GM12878 (cell line): ENCODE measurements around the gene HINT2. TPM values are rescaled to one million over a fixed set of nuclear protein-coding genes. Genes with fewer than 3 reads are reported as not detected.

Experiments
- ATAC-seq: fragments of 200-7000 bp; cut with Tn5 transposase; 3 replicates; pipeline ENCODE4 v1.9.1; 2020; ENCODE audit warnings: mild to moderate bottlenecking, moderate library complexity
- BruUV-seq: library from RNA; stranded (reverse); fragments of 400-500 nt; replicated peaks from 2 replicates; lab custom pipeline; 2021; lab: Mats Ljungman, UMichigan
- CTCF ChIA-PET: fragments of 300-600 bp; sonication (Branson Sonifier 250); formaldehyde crosslinking; extraction: SDS; loops from one replicate; lab custom pipeline; 2021; ENCODE audit warnings: inconsistent platforms; lab: Yijun Ruan, JAX
- POLR2A ChIA-PET: fragments of 350-600 bp; formaldehyde crosslinking; extraction: SDS; loops from one replicate; lab custom pipeline; 2021; ENCODE audit warnings: inconsistent platforms; lab: Charles Lee
- RAD21 ChIA-PET: fragments of 300-600 bp; sonication (Branson Sonifier 250); formaldehyde crosslinking; loops from one replicate; lab custom pipeline; 2023; ENCODE audit warnings: antibody characterized with exemption; ENCODE audit not compliant: unreplicated experiment; lab: Charles Lee
- SMC1A ChIA-PET: fragments of 300-600 bp; sonication (Branson Sonifier 250); formaldehyde crosslinking; loops from one replicate; lab custom pipeline; 2023; ENCODE audit not compliant: unreplicated experiment, uncharacterized antibody; lab: Charles Lee
- DNase-seq: peaks from one replicate; pipeline ENCODE4 v3.0.0-alpha.2; 2011; ENCODE audit warnings: low read depth, low spot score
- FAIRE-seq: peaks from 3 replicates; lab custom pipeline; 2011; peaks lifted over from hg19 to GRCh38; lab: Jason Lieb, UNC
- H2AFZ ChIP-seq: 2 replicates; pipeline ENCODE4 v1.6.0; 2011; ENCODE audit warnings: low read depth, low read length, control low read depth; ENCODE audit not compliant: control insufficient read depth
- H3K27ac ChIP-seq: 2 replicates; pipeline ENCODE4 v1.5.1; 2011; ENCODE audit warnings: control low read depth; ENCODE audit not compliant: control insufficient read depth, insufficient read depth
- H3K27me3 ChIP-seq, 2 experiments: replicated peaks in 1 of 2; 2 replicates each; pipeline versions ENCODE4 v1.6.0 to v1.6.1; 2011; ENCODE audit warnings: low read length in 1 of 2; ENCODE audit not compliant: control insufficient read depth in 2 of 2, insufficient read depth in 2 of 2
- H3K36me3 ChIP-seq, 2 experiments: 2 replicates each; pipeline ENCODE4 v1.5.1; 2011; ENCODE audit warnings: low read length in 1 of 2; ENCODE audit not compliant: control insufficient read depth in 2 of 2, insufficient read depth in 2 of 2
- H3K4me1 ChIP-seq: 2 replicates; pipeline ENCODE4 v1.6.1; 2011; ENCODE audit warnings: mild to moderate bottlenecking, low read length, moderate library complexity, mixed read lengths; ENCODE audit not compliant: control insufficient read depth, insufficient read depth
- H3K4me2 ChIP-seq: 2 replicates; pipeline ENCODE4 v1.6.0; 2011; ENCODE audit warnings: control low read depth; ENCODE audit not compliant: control insufficient read depth, insufficient read depth
- H3K4me3 ChIP-seq: fragments of 200-600 bp; sonication (generic); 2 replicates; pipeline ENCODE4 v1.5.1; 2016
- H3K79me2 ChIP-seq: 2 replicates; pipeline ENCODE4 v1.6.0; 2011; ENCODE audit warnings: low read length; ENCODE audit not compliant: control insufficient read depth, insufficient read depth
- H3K9ac ChIP-seq: 2 replicates; pipeline ENCODE4 v1.8.0; 2011; ENCODE audit warnings: low read length, control low read depth, mixed read lengths; ENCODE audit not compliant: control insufficient read depth, insufficient read depth
- H3K9me3 ChIP-seq: replicated peaks from 3 replicates; pipeline ENCODE4 v1.5.1; 2011; ENCODE audit warnings: mild to moderate bottlenecking, low read length; ENCODE audit not compliant: control insufficient read depth, insufficient read depth
- H4K20me1 ChIP-seq: 2 replicates; pipeline ENCODE4 v1.6.0; 2011; ENCODE audit not compliant: control insufficient read depth, insufficient read depth
- BHLHE40 ChIP-seq, 2 experiments: fragments of 450-650 bp in 1 of 2; IDR thresholded peaks; 2 replicates each; pipeline ENCODE4 v1.6.1; 2011 to 2017; ENCODE audit warnings: low read depth in 2 of 2, borderline replicate concordance in 1 of 2, improper control_type of control experiment in 1 of 2, low read length in 1 of 2, mild to moderate bottlenecking in 1 of 2
- IKZF1 ChIP-seq: fragments of 450-650 bp; conservative IDR thresholded peaks from 2 replicates; pipeline ENCODE4 v1.6.1; 2017; ENCODE audit warnings: antibody characterized with exemption, mild to moderate bottlenecking
- MYB ChIP-seq: fragments of 150-350 bp; IDR thresholded peaks from 2 replicates; pipeline ENCODE4 v1.6.1; 2014; ENCODE audit warnings: mild to moderate bottlenecking, low read depth, low read length, borderline replicate concordance
- NBN ChIP-seq: fragments of 450-650 bp; IDR thresholded peaks from 2 replicates; pipeline ENCODE4 v1.6.1; 2016
- SIX5 ChIP-seq: IDR thresholded peaks from 2 replicates; pipeline ENCODE4 v1.6.1; 2011; ENCODE audit warnings: mild to moderate bottlenecking, low read depth, low read length, moderate library complexity; ENCODE audit not compliant: severe bottlenecking
- WRNIP1 ChIP-seq: IDR thresholded peaks from 2 replicates; pipeline ENCODE4 v1.6.1; 2011; ENCODE audit warnings: low read depth, low read length, improper control_type of control experiment, borderline replicate concordance
- ZNF217 ChIP-seq: fragments of 450-650 bp; IDR thresholded peaks from 2 replicates; pipeline ENCODE4 v1.6.1; 2017; ENCODE audit warnings: antibody characterized with exemption, mild to moderate bottlenecking
- WGBS: methylation state at CpG from one replicate; pipeline ENCODE4 v1.1.6; 2016; ENCODE audit warnings: low lambda C conversion rate; ENCODE audit not compliant: insufficient replicate concordance, insufficient coverage; ENCODE audit errors: missing lambda C conversion rate; 5-methylcytosine and 5-hydroxymethylcytosine counted together
- in situ Hi-C: fragments of 300-500 bp; cut with MboI; formaldehyde crosslinking; loops from 9 replicates; pipeline ENCODE4 v1.14.3; 2018; ENCODE audit warnings: mixed read lengths
- intact Hi-C: fragments of 100-400 bp; cut with micrococcal nuclease; formaldehyde crosslinking; loops from one replicate; pipeline ENCODE4 v1.14.2; 2022; ENCODE audit not compliant: unreplicated experiment
- polyA plus RNA-seq, 11 experiments: library from polyadenylated mRNA; depleted of rRNA in 4 of 11; unstranded in 6 of 11; stranded (reverse) in 5 of 11; fragments of >200 nt; fragmentation: Nextera tagmentation in 4 of 11; fragmentation: Illumina TruSeq in 1 of 11; extraction: Ambion mirVana in 4 of 11; extraction: Trizol in 1 of 11; gene quantifications; 1 replicate in 1 of 11; 2 replicates in 10 of 11; pipeline versions ENCODE4 v1.2.1 to v1.2.3, GENCODE V29; 2011 to 2016; ENCODE audit warnings: inconsistent platforms in 2 of 11, missing spikeins in 2 of 11, low read depth in 1 of 11
- total RNA-seq, 4 experiments: library from RNA; depleted of rRNA in 3 of 4; stranded (reverse); fragments of >200 nt in 3 of 4; fragmentation: Illumina TruSeq in 1 of 4; extraction: Trizol in 1 of 4; gene quantifications; 2 replicates each; pipeline versions ENCODE4 v1.2.1 to v1.2.3, GENCODE V29; 2013 to 2021
- TF ChIP-seq, protein P1 (sequence below): IDR thresholded peaks from 2 replicates; pipeline ENCODE4 v1.6.1; 2012; ENCODE audit warnings: low read depth, low read length, improper control_type of control experiment
- TF ChIP-seq, protein P2 (sequence below): IDR thresholded peaks from 2 replicates; pipeline ENCODE4 v1.6.1; 2012; ENCODE audit warnings: low read length, inconsistent platforms
- TF ChIP-seq, protein P3 (sequence below): IDR thresholded peaks from 2 replicates; pipeline ENCODE4 v1.6.1; 2011; ENCODE audit warnings: low read depth, mild to moderate bottlenecking, low read length, moderate library complexity, borderline replicate concordance; ENCODE audit errors: extremely low read depth
- TF ChIP-seq, protein P4 (sequence below): fragments of 450-650 bp; conservative IDR thresholded peaks from 2 replicates; pipeline ENCODE4 v1.6.1; 2017; ENCODE audit warnings: mild to moderate bottlenecking, moderate library complexity
- TF ChIP-seq, protein P5 (sequence below): fragments of 450-650 bp; IDR thresholded peaks from 2 replicates; pipeline ENCODE4 v1.6.1; 2016; ENCODE audit warnings: mild to moderate bottlenecking
- TF ChIP-seq, protein P6 (sequence below), 3 experiments: IDR thresholded peaks in 2 of 3; conservative IDR thresholded peaks in 1 of 3; 2 replicates each; pipeline ENCODE4 v1.5.1; 2011; ENCODE audit warnings: low read depth in 3 of 3, low read length in 3 of 3, mild to moderate bottlenecking in 3 of 3, control low read depth in 2 of 3, moderate library complexity in 2 of 3, inconsistent platforms in 1 of 3, mixed read lengths in 1 of 3; ENCODE audit not compliant: control insufficient read depth in 2 of 3, insufficient read depth in 1 of 3; ENCODE audit errors: extremely low read depth in 1 of 3

HINT2 gene
- total and polyA plus RNA-seq, 10 of the 15 experiments (the other 5 are each of a cell fraction or from before 2014, with no cell fraction given) = 12.1 to 144 (median 51.7) TPM

- Histone ChIP-seq H3K9me3 (no peaks in the 10 kb centered on the region), H2AFZ (no peak overlapping the region), H3K4me3 (no peak overlapping the region), H3K79me2 (no peaks in the 10 kb centered on the region), H3K4me2 (peak overlapping the region; percentile 57), H3K27ac (peak overlapping the region; percentile 77), H3K36me3 (no peaks in the 10 kb centered on the region), H3K9ac (no peak overlapping the region), H3K4me1 (peaks cover 81% of the 10 kb centered on the region), H3K27me3 (no peaks in the 10 kb centered on the region), H4K20me1 (no peaks in the 10 kb centered on the region)
- RAD21 ChIA-PET = interaction anchor here (1.0 to 4.7 kb wide), 6 partner anchors 11 to 240 kb away, joined by 3 to 41 read pairs (median 5); partner anchors contain the start of genes HINT2, SPAG8 and TMEM8B
- DNase-seq (peak; percentile 64), ATAC-seq (peak; percentile 48), FAIRE-seq (no peak)
- in situ Hi-C loops (no loop called here), intact Hi-C loops (no loop called here)
- 64% methylated on average over 7 of the region's 7 CpGs for WGBS
- BruUV-seq = no TSS peak
- SMC1A ChIA-PET = interaction anchor here (1.2 to 7.9 kb wide), 5 partner anchors 11 to 37 kb away, joined by 3 to 118 read pairs (median 13); no protein-coding TSS in a partner anchor
- POLR2A ChIA-PET = interaction anchor here (0.6 to 8.0 kb wide), 2 partner anchors 11 to 186 kb away, joined by 3 to 80 read pairs; no protein-coding TSS in a partner anchor
- CTCF ChIA-PET = interaction anchor here (0.8 to 5.4 kb wide), 11 partner anchors 8 to 346 kb away, joined by 3 to 49 read pairs (median 4); partner anchors contain the start of genes CLTA and HINT2
- TF ChIP-seq SIX5 = no peak
- TF ChIP-seq, protein P1, sequence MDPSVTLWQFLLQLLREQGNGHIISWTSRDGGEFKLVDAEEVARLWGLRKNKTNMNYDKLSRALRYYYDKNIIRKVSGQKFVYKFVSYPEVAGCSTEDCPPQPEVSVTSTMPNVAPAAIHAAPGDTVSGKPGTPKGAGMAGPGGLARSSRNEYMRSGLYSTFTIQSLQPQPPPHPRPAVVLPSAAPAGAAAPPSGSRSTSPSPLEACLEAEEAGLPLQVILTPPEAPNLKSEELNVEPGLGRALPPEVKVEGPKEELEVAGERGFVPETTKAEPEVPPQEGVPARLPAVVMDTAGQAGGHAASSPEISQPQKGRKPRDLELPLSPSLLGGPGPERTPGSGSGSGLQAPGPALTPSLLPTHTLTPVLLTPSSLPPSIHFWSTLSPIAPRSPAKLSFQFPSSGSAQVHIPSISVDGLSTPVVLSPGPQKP = no peak
- TF ChIP-seq, protein P2, sequence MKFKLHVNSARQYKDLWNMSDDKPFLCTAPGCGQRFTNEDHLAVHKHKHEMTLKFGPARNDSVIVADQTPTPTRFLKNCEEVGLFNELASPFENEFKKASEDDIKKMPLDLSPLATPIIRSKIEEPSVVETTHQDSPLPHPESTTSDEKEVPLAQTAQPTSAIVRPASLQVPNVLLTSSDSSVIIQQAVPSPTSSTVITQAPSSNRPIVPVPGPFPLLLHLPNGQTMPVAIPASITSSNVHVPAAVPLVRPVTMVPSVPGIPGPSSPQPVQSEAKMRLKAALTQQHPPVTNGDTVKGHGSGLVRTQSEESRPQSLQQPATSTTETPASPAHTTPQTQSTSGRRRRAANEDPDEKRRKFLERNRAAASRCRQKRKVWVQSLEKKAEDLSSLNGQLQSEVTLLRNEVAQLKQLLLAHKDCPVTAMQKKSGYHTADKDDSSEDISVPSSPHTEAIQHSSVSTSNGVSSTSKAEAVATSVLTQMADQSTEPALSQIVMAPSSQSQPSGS = peak; percentile 52; the same call in 1 of the 2 replicates
- peak; percentile 75 for TF ChIP-seq IKZF1
- no peak for TF ChIP-seq ZNF217
- TF ChIP-seq, protein P3, sequence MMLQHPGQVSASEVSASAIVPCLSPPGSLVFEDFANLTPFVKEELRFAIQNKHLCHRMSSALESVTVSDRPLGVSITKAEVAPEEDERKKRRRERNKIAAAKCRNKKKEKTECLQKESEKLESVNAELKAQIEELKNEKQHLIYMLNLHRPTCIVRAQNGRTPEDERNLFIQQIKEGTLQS = no peak
- TF ChIP-seq, protein P4, sequence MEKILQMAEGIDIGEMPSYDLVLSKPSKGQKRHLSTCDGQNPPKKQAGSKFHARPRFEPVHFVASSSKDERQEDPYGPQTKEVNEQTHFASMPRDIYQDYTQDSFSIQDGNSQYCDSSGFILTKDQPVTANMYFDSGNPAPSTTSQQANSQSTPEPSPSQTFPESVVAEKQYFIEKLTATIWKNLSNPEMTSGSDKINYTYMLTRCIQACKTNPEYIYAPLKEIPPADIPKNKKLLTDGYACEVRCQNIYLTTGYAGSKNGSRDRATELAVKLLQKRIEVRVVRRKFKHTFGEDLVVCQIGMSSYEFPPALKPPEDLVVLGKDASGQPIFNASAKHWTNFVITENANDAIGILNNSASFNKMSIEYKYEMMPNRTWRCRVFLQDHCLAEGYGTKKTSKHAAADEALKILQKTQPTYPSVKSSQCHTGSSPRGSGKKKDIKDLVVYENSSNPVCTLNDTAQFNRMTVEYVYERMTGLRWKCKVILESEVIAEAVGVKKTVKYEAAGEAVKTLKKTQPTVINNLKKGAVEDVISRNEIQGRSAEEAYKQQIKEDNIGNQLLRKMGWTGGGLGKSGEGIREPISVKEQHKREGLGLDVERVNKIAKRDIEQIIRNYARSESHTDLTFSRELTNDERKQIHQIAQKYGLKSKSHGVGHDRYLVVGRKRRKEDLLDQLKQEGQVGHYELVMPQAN = no peak
- TF ChIP-seq BHLHE40 (IDR thresholded peaks at IDR 0.05; ENCODE audit: borderline replicate concordance in 1 of 2, low read depth in 2 of 2, low read length in 1 of 2) = peak; percentile 10 to 14; a peak in 1 of 4 replicates
- no peak for TF ChIP-seq NBN
- TF ChIP-seq, protein P5, sequence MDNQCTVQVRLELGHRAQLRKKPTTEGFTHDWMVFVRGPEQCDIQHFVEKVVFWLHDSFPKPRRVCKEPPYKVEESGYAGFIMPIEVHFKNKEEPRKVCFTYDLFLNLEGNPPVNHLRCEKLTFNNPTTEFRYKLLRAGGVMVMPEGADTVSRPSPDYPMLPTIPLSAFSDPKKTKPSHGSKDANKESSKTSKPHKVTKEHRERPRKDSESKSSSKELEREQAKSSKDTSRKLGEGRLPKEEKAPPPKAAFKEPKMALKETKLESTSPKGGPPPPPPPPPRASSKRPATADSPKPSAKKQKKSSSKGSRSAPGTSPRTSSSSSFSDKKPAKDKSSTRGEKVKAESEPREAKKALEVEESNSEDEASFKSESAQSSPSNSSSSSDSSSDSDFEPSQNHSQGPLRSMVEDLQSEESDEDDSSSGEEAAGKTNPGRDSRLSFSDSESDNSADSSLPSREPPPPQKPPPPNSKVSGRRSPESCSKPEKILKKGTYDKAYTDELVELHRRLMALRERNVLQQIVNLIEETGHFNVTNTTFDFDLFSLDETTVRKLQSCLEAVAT = no peak
- no peak for TF ChIP-seq MYB
- TF ChIP-seq, protein P6, sequence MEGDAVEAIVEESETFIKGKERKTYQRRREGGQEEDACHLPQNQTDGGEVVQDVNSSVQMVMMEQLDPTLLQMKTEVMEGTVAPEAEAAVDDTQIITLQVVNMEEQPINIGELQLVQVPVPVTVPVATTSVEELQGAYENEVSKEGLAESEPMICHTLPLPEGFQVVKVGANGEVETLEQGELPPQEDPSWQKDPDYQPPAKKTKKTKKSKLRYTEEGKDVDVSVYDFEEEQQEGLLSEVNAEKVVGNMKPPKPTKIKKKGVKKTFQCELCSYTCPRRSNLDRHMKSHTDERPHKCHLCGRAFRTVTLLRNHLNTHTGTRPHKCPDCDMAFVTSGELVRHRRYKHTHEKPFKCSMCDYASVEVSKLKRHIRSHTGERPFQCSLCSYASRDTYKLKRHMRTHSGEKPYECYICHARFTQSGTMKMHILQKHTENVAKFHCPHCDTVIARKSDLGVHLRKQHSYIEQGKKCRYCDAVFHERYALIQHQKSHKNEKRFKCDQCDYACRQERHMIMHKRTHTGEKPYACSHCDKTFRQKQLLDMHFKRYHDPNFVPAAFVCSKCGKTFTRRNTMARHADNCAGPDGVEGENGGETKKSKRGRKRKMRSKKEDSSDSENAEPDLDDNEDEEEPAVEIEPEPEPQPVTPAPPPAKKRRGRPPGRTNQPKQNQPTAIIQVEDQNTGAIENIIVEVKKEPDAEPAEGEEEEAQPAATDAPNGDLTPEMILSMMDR (IDR thresholded peaks at IDR 0.05 in 2 of 3, conservative IDR thresholded peaks at IDR 0.05 in 1 of 3; ENCODE audit: control insufficient read depth in 2 of 3, extremely low read depth in 1 of 3, insufficient read depth in 1 of 3, low read depth in 3 of 3, low read length in 3 of 3) = no peak
- TF ChIP-seq WRNIP1 = no peak
Measured at GRCh38 chr9:35844628-35845270, 29.9 kb upstream of the HINT2 start.
